HCT116 (cell line): ENCODE measurements around the gene MNT. TPM values are rescaled to one million over a fixed set of nuclear protein-coding genes. Genes with fewer than 3 reads are reported as not detected.

Source experiments
- ATAC-seq: fragments of 200-7000 bp; cut with Tn5 transposase; 2 replicates; pipeline ENCODE4 v1.9.1; 2020; ENCODE audit warnings: mild to moderate bottlenecking, moderate library complexity
- BruUV-seq: library from RNA; stranded (reverse); fragments of 400-500 nt; replicated peaks from 2 replicates; lab custom pipeline; 2021; lab: Mats Ljungman, UMichigan
- CTCF ChIA-PET: fragments of 300-600 bp; sonication (Branson Sonifier 250); formaldehyde crosslinking; loops from one replicate; lab custom pipeline; 2021; ENCODE audit warnings: antibody characterized with exemption; lab: Charles Lee
- POLR2A ChIA-PET: fragments of 300-600, 350-600 bp; sonication (Branson Sonifier 250); formaldehyde crosslinking; loops from one replicate; lab custom pipeline; 2021; ENCODE audit warnings: antibody characterized with exemption; lab: Charles Lee
- RAD21 ChIA-PET, 2 experiments: fragments of 300-600 bp; sonication (Branson Sonifier 250); formaldehyde crosslinking; loops; one replicate each; lab custom pipeline; 2023; ENCODE audit warnings: low total read pairs in 2 of 2; ENCODE audit not compliant: uncharacterized antibody in 2 of 2, unreplicated experiment in 2 of 2, low non-redundant PET in 1 of 2; lab: Charles Lee
- DNase-seq: peaks from one replicate; pipeline ENCODE4 v3.0.0-alpha.2; 2010; ENCODE audit warnings: low read depth, low spot score
- H2AFZ ChIP-seq: fragments of 200-600 bp; shearing (Covaris generic), sonication (generic); 2 replicates; pipeline ENCODE4 v1.6.1; 2017; ENCODE audit warnings: low read depth, mixed run types, mixed read lengths, antibody characterized with exemption, low read length; ENCODE audit not compliant: poor library complexity, severe bottlenecking
- H3K27ac ChIP-seq: 2 replicates; pipeline ENCODE4 v1.5.1; 2012; ENCODE audit warnings: low read depth, low read length
- H3K27me3 ChIP-seq: fragments of 200-600 bp; sonication (generic); 2 replicates; pipeline ENCODE4 v1.6.1; 2016; ENCODE audit warnings: mixed run types, low read length, mixed read lengths; ENCODE audit not compliant: insufficient read depth
- H3K36me3 ChIP-seq, 2 experiments: fragments of 200-500 bp in 1 of 2; fragments of 200-600 bp in 1 of 2; sonication (Bioruptor generic) in 1 of 2; sonication (generic) in 1 of 2; 2 replicates each; pipeline versions ENCODE4 v1.5.1 to v1.6.1; 2014 to 2016; ENCODE audit warnings: low read length in 2 of 2, inconsistent platforms in 1 of 2, mixed read lengths in 1 of 2, mixed run types in 1 of 2; ENCODE audit not compliant: insufficient read depth in 2 of 2, control insufficient read depth in 1 of 2
- H3K4me1 ChIP-seq, 2 experiments: fragments of 200-600 bp in 1 of 2; sonication (generic) in 1 of 2; 2 replicates each; pipeline versions ENCODE4 v1.5.1 to v1.6.1; 2012 to 2017; ENCODE audit warnings: low read length in 2 of 2, inconsistent platforms in 1 of 2, mild to moderate bottlenecking in 1 of 2, mixed read lengths in 1 of 2, mixed run types in 1 of 2, moderate library complexity in 1 of 2; ENCODE audit not compliant: insufficient read depth in 2 of 2, control insufficient read depth in 1 of 2
- H3K4me2 ChIP-seq: fragments of 200-600 bp; sonication (generic); 2 replicates; pipeline ENCODE4 v1.6.1; 2017; ENCODE audit warnings: mixed run types, low read length, mixed read lengths
- H3K4me3 ChIP-seq, 2 experiments: fragments of 200-600 bp in 1 of 2; sonication (generic) in 1 of 2; replicated peaks in 1 of 2; 2 replicates each; pipeline ENCODE4 v1.5.1; 2011 to 2016; ENCODE audit warnings: low read length in 2 of 2, control low read depth in 1 of 2, low read depth in 1 of 2, mild to moderate bottlenecking in 1 of 2, mixed read lengths in 1 of 2, mixed run types in 1 of 2
- H3K79me2 ChIP-seq: fragments of 200-600 bp; sonication (generic); 2 replicates; pipeline ENCODE4 v1.6.1; 2017; ENCODE audit warnings: mild to moderate bottlenecking, mixed run types, low read length, moderate library complexity, mixed read lengths; ENCODE audit not compliant: insufficient read depth
- H3K9ac ChIP-seq: fragments of 200-600 bp; sonication (generic); 2 replicates; pipeline ENCODE4 v1.6.1; 2016; ENCODE audit warnings: low read length, mixed read lengths
- H3K9me2 ChIP-seq: fragments of 200-600 bp; sonication (generic), shearing (Covaris generic); 2 replicates; pipeline ENCODE4 v1.6.1; 2017; ENCODE audit warnings: mixed run types, mild to moderate bottlenecking, moderate library complexity; ENCODE audit not compliant: insufficient read depth
- H3K9me3 ChIP-seq, 2 experiments: fragments of 200-500 bp in 1 of 2; fragments of 200-600 bp in 1 of 2; sonication (Bioruptor generic) in 1 of 2; sonication (generic) in 1 of 2; 2 replicates each; pipeline ENCODE4 v1.6.1; 2014 to 2017; ENCODE audit warnings: low read length in 2 of 2, mixed read lengths in 2 of 2, inconsistent platforms in 1 of 2, low read depth in 1 of 2, mild to moderate bottlenecking in 1 of 2, mixed run types in 1 of 2, moderate library complexity in 1 of 2; ENCODE audit not compliant: control insufficient read depth in 1 of 2, insufficient read depth in 1 of 2
- H4K20me1 ChIP-seq: fragments of 200-600 bp; sonication (generic), shearing (Covaris generic); 2 replicates; pipeline ENCODE4 v1.6.1; 2017; ENCODE audit warnings: mixed run types, mild to moderate bottlenecking, moderate library complexity; ENCODE audit not compliant: insufficient read depth
- CBX3 ChIP-seq: IDR thresholded peaks from 2 replicates; pipeline ENCODE4 v1.6.1; 2012; ENCODE audit warnings: low read depth
- CEBPB ChIP-seq: IDR thresholded peaks from 2 replicates; pipeline ENCODE4 v1.6.1; 2012; ENCODE audit warnings: low read depth
- EZH2 ChIP-seq: fragments of 200-600 bp; sonication (generic); IDR thresholded peaks from 2 replicates; pipeline ENCODE4 v1.6.1; 2017; ENCODE audit warnings: antibody characterized with exemption, mixed run types
- SIN3A ChIP-seq: IDR thresholded peaks from 2 replicates; pipeline ENCODE4 v1.6.1; 2012; ENCODE audit warnings: low read depth
- TCF7L2 ChIP-seq: IDR thresholded peaks from 2 replicates; pipeline ENCODE4 v1.7.0; 2011; ENCODE audit warnings: borderline replicate concordance, inconsistent platforms; ENCODE audit not compliant: insufficient read depth, insufficient read length; ENCODE audit errors: extremely low read depth
- intact Hi-C: fragments of 100-400 bp; cut with micrococcal nuclease; formaldehyde crosslinking; loops from 2 replicates; pipeline ENCODE4 v1.10.0; 2022
- total RNA-seq: library from RNA; stranded (reverse); gene quantifications from one replicate; pipeline ENCODE4 v1.2.1, GENCODE V29; 2021; ENCODE audit not compliant: unreplicated experiment
- TF ChIP-seq, protein P1 (sequence below), 3 experiments: fragments of 200-600 bp in 1 of 3; sonication (generic) in 1 of 3; IDR thresholded peaks in 2 of 3; conservative IDR thresholded peaks in 1 of 3; 2 replicates each; pipeline ENCODE4 v1.5.1; 2012 to 2017; ENCODE audit warnings: low read depth in 2 of 3, low read length in 2 of 3, antibody characterized with exemption in 1 of 3, borderline replicate concordance in 1 of 3, control low read depth in 1 of 3, mild to moderate bottlenecking in 1 of 3, mixed read lengths in 1 of 3, mixed run types in 1 of 3, moderate library complexity in 1 of 3; ENCODE audit not compliant: insufficient read depth in 1 of 3

Gene MNT
- total RNA-seq, 1 experiment from 2014 or later, result 37.0 TPM

DNA sequence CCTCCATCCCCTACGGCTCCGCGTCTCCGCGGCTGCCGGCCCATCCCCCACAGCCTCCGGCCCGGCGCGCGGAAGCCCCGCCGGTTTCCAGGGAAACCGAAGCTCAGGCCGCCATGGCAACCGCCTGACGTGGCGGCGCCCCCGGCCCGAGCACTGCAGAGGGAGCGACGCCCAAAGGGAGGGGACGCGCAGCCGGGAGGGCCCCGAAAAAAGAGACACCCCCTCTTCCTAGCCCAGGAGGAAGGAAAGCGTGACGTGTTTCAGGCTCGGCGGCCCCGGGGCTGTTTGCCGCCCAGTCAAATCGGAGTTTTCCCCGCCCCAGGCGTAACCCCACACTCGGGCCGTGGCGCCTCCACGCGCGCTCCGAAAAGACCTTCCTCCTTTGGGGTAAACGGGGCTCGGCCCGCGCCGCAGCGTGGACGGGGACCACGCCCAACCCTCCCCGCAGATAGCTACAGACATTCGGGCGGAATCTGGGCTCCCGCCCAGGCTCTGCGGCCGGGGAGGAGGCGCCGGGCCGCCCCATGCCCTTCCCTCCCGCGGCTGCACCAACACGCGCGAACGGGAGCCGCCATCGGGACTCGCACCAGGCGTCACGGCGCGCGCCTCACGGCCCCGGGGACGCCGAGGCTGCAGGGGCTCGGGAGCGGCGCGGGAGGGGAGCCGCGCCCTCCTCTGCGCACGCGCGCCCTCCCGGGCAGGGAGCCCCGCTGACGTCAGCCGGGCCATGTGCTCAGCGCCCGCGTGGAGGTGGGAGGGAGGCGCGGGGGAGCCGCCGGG is 7.5 kb downstream of the MNT start:
- H3K9me3 ChIP-seq, result no peaks in the 10 kb centered on the region
- H4K20me1 ChIP-seq, result no peaks in the 10 kb centered on the region
- no peak overlapping the region for H2AFZ ChIP-seq
- H3K9ac ChIP-seq, result peak overlapping the region; percentile 100
- H3K4me1 ChIP-seq, result peaks cover 46 to 83% of the 10 kb centered on the region in 2 experiments
- no TSS peak for BruUV-seq
- peaks cover 54% of the 10 kb centered on the region for H3K79me2 ChIP-seq
- peak overlapping the region; percentile 100 for H3K27ac ChIP-seq
- peak; percentile 39 for ATAC-seq
- no peaks in the 10 kb centered on the region for H3K27me3 ChIP-seq
- TF ChIP-seq CEBPB (no peak), CBX3 (no peak), SIN3A (no peak), EZH2 (no peak), TCF7L2 (peak; percentile 28)
- TF ChIP-seq, protein P1, sequence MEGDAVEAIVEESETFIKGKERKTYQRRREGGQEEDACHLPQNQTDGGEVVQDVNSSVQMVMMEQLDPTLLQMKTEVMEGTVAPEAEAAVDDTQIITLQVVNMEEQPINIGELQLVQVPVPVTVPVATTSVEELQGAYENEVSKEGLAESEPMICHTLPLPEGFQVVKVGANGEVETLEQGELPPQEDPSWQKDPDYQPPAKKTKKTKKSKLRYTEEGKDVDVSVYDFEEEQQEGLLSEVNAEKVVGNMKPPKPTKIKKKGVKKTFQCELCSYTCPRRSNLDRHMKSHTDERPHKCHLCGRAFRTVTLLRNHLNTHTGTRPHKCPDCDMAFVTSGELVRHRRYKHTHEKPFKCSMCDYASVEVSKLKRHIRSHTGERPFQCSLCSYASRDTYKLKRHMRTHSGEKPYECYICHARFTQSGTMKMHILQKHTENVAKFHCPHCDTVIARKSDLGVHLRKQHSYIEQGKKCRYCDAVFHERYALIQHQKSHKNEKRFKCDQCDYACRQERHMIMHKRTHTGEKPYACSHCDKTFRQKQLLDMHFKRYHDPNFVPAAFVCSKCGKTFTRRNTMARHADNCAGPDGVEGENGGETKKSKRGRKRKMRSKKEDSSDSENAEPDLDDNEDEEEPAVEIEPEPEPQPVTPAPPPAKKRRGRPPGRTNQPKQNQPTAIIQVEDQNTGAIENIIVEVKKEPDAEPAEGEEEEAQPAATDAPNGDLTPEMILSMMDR (IDR thresholded peaks at IDR 0.05 in 2 of 3, conservative IDR thresholded peaks at IDR 0.05 in 1 of 3; ENCODE audit: borderline replicate concordance in 1 of 3, insufficient read depth in 1 of 3, low read depth in 2 of 3, low read length in 2 of 3), result no peak
- TF ChIP-seq, all 23 proteins: peak for 1
- Histone ChIP-seq H3K9me2 (no peaks in the 10 kb centered on the region), H3K4me3 (peak overlapping the region; percentile 61 to 63), H3K4me2 (peak overlapping the region; percentile 93), H3K36me3 (no peaks in the 10 kb centered on the region)
- intact Hi-C loops, result loop anchor here (1.0 kb wide), 1 partner anchor 8 kb away; the partner anchor contains the start of gene MNT
- ChIA-PET CTCF (interaction anchor here (1.2 to 2.8 kb wide), 4 partner anchors 10 to 23 kb away, joined by 3 to 21 read pairs (median 9); no protein-coding TSS in a partner anchor), RAD21 (interaction anchor here (0.9 to 1.4 kb wide), 3 partner anchors 8 to 57 kb away, joined by 3 to 4 read pairs (median 3); partner anchors contain the start of gene TSR1 (in 1 of the 2)), POLR2A (interaction anchor here (0.6 to 2.4 kb wide), 9 partner anchors 8 to 280 kb away, joined by 3 to 12 read pairs (median 5); partner anchors contain the start of gene TSR1)
- no peak for DNase-seq
